ENCODE results near the gene RFC5. TPM values are rescaled to one million over a fixed set of nuclear protein-coding genes. Genes with fewer than 3 reads are reported as not detected.

RFC5 gene, protein sequence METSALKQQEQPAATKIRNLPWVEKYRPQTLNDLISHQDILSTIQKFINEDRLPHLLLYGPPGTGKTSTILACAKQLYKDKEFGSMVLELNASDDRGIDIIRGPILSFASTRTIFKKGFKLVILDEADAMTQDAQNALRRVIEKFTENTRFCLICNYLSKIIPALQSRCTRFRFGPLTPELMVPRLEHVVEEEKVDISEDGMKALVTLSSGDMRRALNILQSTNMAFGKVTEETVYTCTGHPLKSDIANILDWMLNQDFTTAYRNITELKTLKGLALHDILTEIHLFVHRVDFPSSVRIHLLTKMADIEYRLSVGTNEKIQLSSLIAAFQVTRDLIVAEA
- total RNA-seq = 16.7 TPM

- Histone ChIP-seq H3K4me1 (ENCODE audit: control insufficient read depth in 3 of 3, insufficient read depth in 3 of 3, low read length in 3 of 3) (peaks cover 8 to 10% (median 9%) of the 10 kb centered on the region in 3 donors), H3K9ac (ENCODE audit: low read depth in 1 of 3, low read length in 3 of 3) (peak within 1 kb of the TSS; percentile 84 to 88 (median 86)), H3K27ac (ENCODE audit: low read depth, low read length) (no peak within 1 kb of the TSS), H3K4me3 (ENCODE audit: low read length in 3 of 3) (peak within 1 kb of the TSS; percentile 88 to 97 (median 90)), H3K36me3 (ENCODE audit: control insufficient read depth in 3 of 3, insufficient read depth in 3 of 3, low read length in 3 of 3) (peaks cover 0 to 16% (median 13%) of the 10 kb centered on the region in 3 donors), H3K27me3 (ENCODE audit: control insufficient read depth in 3 of 3, insufficient read depth in 3 of 3, low read length in 3 of 3) (no peaks in the 10 kb centered on the region), H3K9me3 (ENCODE audit: control insufficient read depth in 3 of 3, low read length in 3 of 3) (no peaks in the 10 kb centered on the region)
Observed at GRCh38 chr12:118016424-118017264, at the start of gene RFC5. Gene RFC5 (plus strand): TSS chr12:118016703. CDS start chr12:118016828, 125 bp downstream.

DNA sequence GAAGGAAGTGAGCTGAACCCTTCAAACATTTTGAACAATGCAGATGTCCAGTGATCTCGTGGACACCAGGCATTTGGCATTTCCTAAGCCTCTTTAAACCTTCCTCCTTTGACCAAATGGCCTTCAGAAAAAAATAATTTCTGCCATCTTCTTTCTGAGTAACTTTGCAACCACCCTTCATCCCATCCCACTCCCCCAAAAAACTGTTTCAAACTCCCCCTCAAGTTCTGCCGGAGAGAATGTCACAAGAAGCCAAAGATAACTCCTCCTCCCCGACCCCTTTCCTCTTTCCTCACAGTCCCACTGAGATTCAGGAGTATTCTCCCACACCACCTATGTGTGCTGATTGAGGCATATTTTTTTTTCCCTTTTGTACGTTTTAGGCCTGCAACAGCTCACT is 49.5 kb upstream of the RFC5 start:
- Histone ChIP-seq H3K9ac (ENCODE audit: low read depth in 1 of 3, low read length in 3 of 3) (no peak overlapping the region), H3K9me3 (ENCODE audit: control insufficient read depth in 3 of 3, low read length in 3 of 3) (peaks cover 3 to 7% (median 5%) of the 10 kb centered on the region in 3 donors), H3K4me1 (ENCODE audit: control insufficient read depth in 3 of 3, insufficient read depth in 3 of 3, low read length in 3 of 3) (peaks cover 0 to 3% (median 0%) of the 10 kb centered on the region in 3 donors), H3K36me3 (ENCODE audit: control insufficient read depth in 3 of 3, insufficient read depth in 3 of 3, low read length in 3 of 3) (no peaks in the 10 kb centered on the region), H3K27ac (ENCODE audit: low read depth, low read length) (no peak overlapping the region), H3K4me3 (ENCODE audit: low read length in 3 of 3) (no peak overlapping the region), H3K27me3 (ENCODE audit: control insufficient read depth in 3 of 3, insufficient read depth in 3 of 3, low read length in 3 of 3) (peaks cover 43 to 52% (median 47%) of the 10 kb centered on the region in 3 donors)

- Histone ChIP-seq H3K27ac (ENCODE audit: low read depth, low read length) (no peak overlapping the region), H3K4me3 (ENCODE audit: low read length in 3 of 3) (no peak overlapping the region), H3K9ac (ENCODE audit: low read depth in 1 of 3, low read length in 3 of 3) (no peak overlapping the region), H3K9me3 (ENCODE audit: control insufficient read depth in 3 of 3, low read length in 3 of 3) (peaks cover 6 to 8% (median 7%) of the 10 kb centered on the region in 3 donors), H3K4me1 (ENCODE audit: control insufficient read depth in 3 of 3, insufficient read depth in 3 of 3, low read length in 3 of 3) (peaks cover 0 to 3% (median 0%) of the 10 kb centered on the region in 3 donors), H3K27me3 (ENCODE audit: control insufficient read depth in 3 of 3, insufficient read depth in 3 of 3, low read length in 3 of 3) (peaks cover 43 to 52% (median 47%) of the 10 kb centered on the region in 3 donors), H3K36me3 (ENCODE audit: control insufficient read depth in 3 of 3, insufficient read depth in 3 of 3, low read length in 3 of 3) (no peaks in the 10 kb centered on the region)
Observed at GRCh38 chr12:117967512-117967911, 49.0 kb upstream of the RFC5 start.

DNA sequence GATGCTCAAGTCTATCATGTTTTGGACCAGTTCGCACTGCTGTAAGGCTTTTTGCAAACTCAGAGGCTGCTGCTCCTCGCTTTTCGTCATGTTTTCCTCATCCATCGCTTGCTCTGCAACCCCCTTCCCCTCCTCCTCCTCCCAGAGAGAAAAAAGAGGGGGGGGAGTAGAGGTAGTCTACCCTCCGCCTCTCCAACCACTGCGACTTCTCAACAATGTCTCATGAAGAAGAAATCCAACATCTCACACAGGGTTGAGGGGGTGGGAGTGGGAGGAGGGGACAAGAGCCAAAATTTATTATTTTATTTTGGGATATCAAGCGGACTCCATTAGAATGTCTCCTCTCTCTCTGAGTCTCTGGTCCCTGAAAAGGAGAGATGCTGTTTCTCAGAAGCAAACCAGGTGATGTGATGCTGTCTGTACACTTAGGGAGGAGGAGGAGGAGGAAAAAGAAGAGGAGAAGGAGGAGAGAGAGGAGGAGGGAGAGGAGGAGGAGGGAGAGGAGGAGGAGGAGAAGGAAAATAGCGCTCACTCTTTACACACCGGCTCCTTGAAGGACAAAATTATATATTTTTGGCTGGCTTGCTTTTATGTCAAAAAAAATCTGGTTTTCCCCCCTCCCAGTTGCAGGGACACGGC is 48.2 kb upstream of the RFC5 start:
- Histone ChIP-seq H3K4me1 (ENCODE audit: control insufficient read depth in 3 of 3, insufficient read depth in 3 of 3, low read length in 3 of 3) (peaks cover 0 to 3% (median 0%) of the 10 kb centered on the region in 3 donors), H3K9me3 (ENCODE audit: control insufficient read depth in 3 of 3, low read length in 3 of 3) (peaks cover 6 to 8% (median 7%) of the 10 kb centered on the region in 3 donors), H3K36me3 (ENCODE audit: control insufficient read depth in 3 of 3, insufficient read depth in 3 of 3, low read length in 3 of 3) (no peaks in the 10 kb centered on the region), H3K9ac (ENCODE audit: low read depth in 1 of 3, low read length in 3 of 3) (no peak overlapping the region), H3K4me3 (ENCODE audit: low read length in 3 of 3) (no peak overlapping the region), H3K27ac (ENCODE audit: low read depth, low read length) (no peak overlapping the region), H3K27me3 (ENCODE audit: control insufficient read depth in 3 of 3, insufficient read depth in 3 of 3, low read length in 3 of 3) (peaks cover 43 to 52% (median 47%) of the 10 kb centered on the region in 3 donors)

DNA sequence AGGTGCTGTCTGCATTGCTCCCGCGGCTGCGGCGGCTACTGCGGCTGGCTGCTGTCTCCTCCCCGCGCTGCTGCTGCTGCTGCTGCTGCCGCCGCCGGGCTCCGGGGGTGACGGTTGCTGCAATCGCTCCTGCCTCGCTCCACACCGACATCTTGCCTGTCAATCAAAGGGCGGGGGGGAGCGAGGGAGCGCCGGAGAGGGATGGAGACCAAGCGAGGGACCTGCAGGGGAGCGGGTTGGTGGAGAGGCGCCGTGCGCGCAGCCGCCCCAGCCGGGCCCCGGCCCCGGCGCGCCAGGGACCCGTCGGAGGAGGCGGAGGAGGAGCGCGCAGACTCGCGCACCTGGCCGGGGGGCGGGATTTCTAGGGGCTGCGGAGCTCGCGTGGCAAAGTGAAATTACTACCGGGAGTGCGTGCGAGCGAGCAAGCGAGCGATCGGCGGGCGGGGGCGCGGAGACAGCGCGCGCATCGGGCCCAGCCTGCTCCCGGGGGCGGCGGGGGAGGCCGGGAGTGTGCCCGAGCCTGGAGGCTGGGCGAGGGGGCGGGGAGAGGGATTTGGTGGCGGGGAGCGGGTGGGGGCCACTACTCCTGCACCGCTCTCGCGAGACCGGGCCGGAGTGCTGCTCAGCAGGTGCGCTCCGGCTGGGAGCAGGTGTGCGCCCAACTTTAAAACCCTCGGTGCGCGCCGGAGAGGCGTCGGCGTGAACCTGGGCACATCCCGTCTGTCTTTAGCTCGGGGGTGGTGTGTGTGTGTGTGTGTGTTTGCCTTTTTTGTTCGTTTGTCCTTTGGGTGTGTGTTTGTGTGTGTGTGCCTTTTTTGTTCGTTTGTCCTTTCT is 47.5 kb upstream of the RFC5 start, which contains the start of gene KSR2:
TSS of gene KSR2 (minus strand) at position 165 of the 834 bp plus-strand sequence. CDS start 735 bp downstream, outside the sequence.
- Histone ChIP-seq H3K9ac (ENCODE audit: low read depth in 1 of 3, low read length in 3 of 3) (no peak within 1 kb of the TSS), H3K27me3 (ENCODE audit: control insufficient read depth in 3 of 3, insufficient read depth in 3 of 3, low read length in 3 of 3) (peaks cover 43 to 52% (median 47%) of the 10 kb centered on the region in 3 donors)

DNA sequence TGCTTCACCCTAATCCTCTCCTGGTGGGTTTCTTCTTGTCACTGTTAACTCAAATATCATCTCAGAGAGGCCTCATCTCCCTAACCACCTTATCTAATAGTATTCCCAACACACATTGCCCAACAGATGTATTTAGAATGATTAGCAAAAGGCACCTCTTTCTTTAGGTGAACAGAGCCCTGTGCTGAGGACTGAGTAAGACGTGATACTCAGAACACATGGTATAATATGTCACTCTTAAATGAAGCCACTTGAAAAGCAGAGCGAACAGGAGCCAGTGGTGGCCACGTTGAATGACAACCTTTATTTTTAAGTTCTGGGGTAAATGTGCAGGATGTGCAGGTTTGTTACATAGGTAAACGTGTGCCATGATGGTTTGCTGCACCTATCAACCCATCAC is 46.2 kb upstream of the RFC5 start:
- Histone ChIP-seq H3K27me3 (ENCODE audit: control insufficient read depth in 3 of 3, insufficient read depth in 3 of 3, low read length in 3 of 3) (peaks cover 43 to 50% (median 46%) of the 10 kb centered on the region in 3 donors), H3K4me1 (ENCODE audit: control insufficient read depth in 3 of 3, insufficient read depth in 3 of 3, low read length in 3 of 3) (peaks cover 0 to 3% (median 0%) of the 10 kb centered on the region in 3 donors), H3K36me3 (ENCODE audit: control insufficient read depth in 3 of 3, insufficient read depth in 3 of 3, low read length in 3 of 3) (no peaks in the 10 kb centered on the region), H3K4me3 (ENCODE audit: low read length in 3 of 3) (no peak overlapping the region), H3K9me3 (ENCODE audit: control insufficient read depth in 3 of 3, low read length in 3 of 3) (peaks cover 6 to 8% (median 7%) of the 10 kb centered on the region in 3 donors), H3K9ac (ENCODE audit: low read depth in 1 of 3, low read length in 3 of 3) (no peak overlapping the region), H3K27ac (ENCODE audit: low read depth, low read length) (no peak overlapping the region)

More for the DNA sequence above, 47.5 kb upstream of the RFC5 start, which contains the start of gene KSR2:
- Histone ChIP-seq H3K27ac (ENCODE audit: low read depth, low read length) (no peak within 1 kb of the TSS), H3K9me3 (ENCODE audit: control insufficient read depth in 3 of 3, low read length in 3 of 3) (peaks cover 6 to 8% (median 7%) of the 10 kb centered on the region in 3 donors), H3K36me3 (ENCODE audit: control insufficient read depth in 3 of 3, insufficient read depth in 3 of 3, low read length in 3 of 3) (no peaks in the 10 kb centered on the region), H3K4me1 (ENCODE audit: control insufficient read depth in 3 of 3, insufficient read depth in 3 of 3, low read length in 3 of 3) (peaks cover 0 to 3% (median 0%) of the 10 kb centered on the region in 3 donors), H3K4me3 (ENCODE audit: low read length in 3 of 3) (peak within 1 kb of the TSS in 1 of 3 donors; percentile 22)

DNA sequence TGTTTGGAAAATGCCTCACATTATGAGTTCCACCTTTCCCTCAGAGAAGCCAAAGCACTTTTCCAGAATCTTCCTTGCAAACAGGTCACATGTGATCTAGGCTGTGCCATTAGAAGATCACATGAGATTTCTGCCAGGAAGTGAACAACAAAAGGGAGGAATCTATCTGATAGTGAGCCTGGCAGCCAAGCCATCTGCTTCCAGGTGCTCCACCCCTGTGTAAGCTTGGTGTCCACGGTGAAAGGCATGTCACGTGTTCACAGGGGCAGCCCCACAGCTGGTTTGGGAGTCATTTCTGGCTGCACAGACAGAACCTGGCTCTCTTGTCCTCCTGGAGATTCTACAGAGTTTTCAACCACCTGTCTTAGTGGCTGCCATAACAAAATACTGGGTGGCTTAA is 44.2 kb upstream of the RFC5 start:
- H3K27me3 ChIP-seq (ENCODE audit: control insufficient read depth in 3 of 3, insufficient read depth in 3 of 3, low read length in 3 of 3) = peaks cover 25 to 33% (median 26%) of the 10 kb centered on the region in 3 donors
- no peak overlapping the region for H3K9ac ChIP-seq (ENCODE audit: low read depth in 1 of 3, low read length in 3 of 3)
- H3K27ac ChIP-seq (ENCODE audit: low read depth, low read length) = no peak overlapping the region
- peaks cover 6 to 8% (median 7%) of the 10 kb centered on the region in 3 donors for H3K9me3 ChIP-seq (ENCODE audit: control insufficient read depth in 3 of 3, low read length in 3 of 3)
- no peak overlapping the region for H3K4me3 ChIP-seq (ENCODE audit: low read length in 3 of 3)
- no peaks in the 10 kb centered on the region for H3K36me3 ChIP-seq (ENCODE audit: control insufficient read depth in 3 of 3, insufficient read depth in 3 of 3, low read length in 3 of 3)
- H3K4me1 ChIP-seq (ENCODE audit: control insufficient read depth in 3 of 3, insufficient read depth in 3 of 3, low read length in 3 of 3) = peaks cover 0 to 3% (median 0%) of the 10 kb centered on the region in 3 donors

DNA sequence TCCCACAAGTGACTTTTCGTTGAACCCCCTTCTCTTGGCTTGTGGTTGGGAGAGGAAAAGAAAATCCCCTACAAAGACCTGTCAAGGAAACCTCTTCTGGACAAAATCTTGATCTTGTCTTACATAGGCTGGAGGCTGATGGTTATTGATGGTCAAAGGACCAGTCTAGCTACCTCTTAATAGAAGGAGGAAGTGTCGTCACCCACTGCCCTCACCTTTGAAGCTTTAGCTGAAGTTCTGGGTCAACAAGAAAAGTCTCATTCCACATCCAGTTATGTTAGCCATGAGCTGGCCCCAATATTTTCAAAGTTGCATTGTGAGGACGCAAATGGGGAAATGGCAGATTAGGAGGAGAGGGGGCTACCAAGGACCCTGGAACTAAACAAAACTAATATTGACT is 41.5 kb upstream of the RFC5 start:
- no peaks in the 10 kb centered on the region for H3K36me3 ChIP-seq (ENCODE audit: control insufficient read depth in 3 of 3, insufficient read depth in 3 of 3, low read length in 3 of 3)
- no peak overlapping the region for H3K4me3 ChIP-seq (ENCODE audit: low read length in 3 of 3)
- H3K9me3 ChIP-seq (ENCODE audit: control insufficient read depth in 3 of 3, low read length in 3 of 3) = peaks cover 6 to 8% (median 7%) of the 10 kb centered on the region in 3 donors
- H3K9ac ChIP-seq (ENCODE audit: low read depth in 1 of 3, low read length in 3 of 3) = no peak overlapping the region
- H3K4me1 ChIP-seq (ENCODE audit: control insufficient read depth in 3 of 3, insufficient read depth in 3 of 3, low read length in 3 of 3) = no peaks in the 10 kb centered on the region
- H3K27ac ChIP-seq (ENCODE audit: low read depth, low read length) = no peak overlapping the region
- H3K27me3 ChIP-seq (ENCODE audit: control insufficient read depth in 3 of 3, insufficient read depth in 3 of 3, low read length in 3 of 3) = peaks cover 8% of the 10 kb centered on the region in 3 donors

GRCh38 chr12:117977373-117977772 is 39.1 kb upstream of the RFC5 start:
- Histone ChIP-seq H3K9ac (ENCODE audit: low read depth in 1 of 3, low read length in 3 of 3) (no peak overlapping the region), H3K9me3 (ENCODE audit: control insufficient read depth in 3 of 3, low read length in 3 of 3) (peaks cover 0 to under 1% (median 0%) of the 10 kb centered on the region in 3 donors), H3K36me3 (ENCODE audit: control insufficient read depth in 3 of 3, insufficient read depth in 3 of 3, low read length in 3 of 3) (no peaks in the 10 kb centered on the region), H3K4me1 (ENCODE audit: control insufficient read depth in 3 of 3, insufficient read depth in 3 of 3, low read length in 3 of 3) (no peaks in the 10 kb centered on the region), H3K27ac (ENCODE audit: low read depth, low read length) (no peak overlapping the region), H3K4me3 (ENCODE audit: low read length in 3 of 3) (no peak overlapping the region), H3K27me3 (ENCODE audit: control insufficient read depth in 3 of 3, insufficient read depth in 3 of 3, low read length in 3 of 3) (peaks cover 3 to 6% (median 5%) of the 10 kb centered on the region in 3 donors)

Measured in skeletal muscle tissue (tissue), 4 donors.